ENCODE data around the gene WWOX.

Gene WWOX

DNA sequence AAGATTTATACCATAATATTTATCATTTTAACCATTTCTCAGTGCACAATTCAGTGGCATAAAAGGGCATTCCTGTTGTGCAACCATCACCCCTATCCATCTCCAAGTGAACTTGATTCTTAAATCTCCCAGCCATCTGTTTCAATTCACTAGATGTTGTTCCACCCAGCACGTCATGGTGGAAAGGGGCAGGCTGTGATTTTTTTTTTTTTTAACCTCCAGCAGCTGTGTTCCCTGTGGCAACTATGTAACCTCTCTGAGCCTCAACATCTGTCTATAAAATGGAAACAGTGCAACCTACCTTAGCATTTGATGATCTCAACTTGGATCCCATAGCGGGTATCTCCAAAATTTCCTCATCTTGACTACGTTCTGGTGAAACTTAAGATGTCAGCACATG, 604.5 kb downstream of the WWOX start:
- Histone ChIP-seq H4K20me1 (ENCODE audit: insufficient read depth) (no peaks in the 10 kb centered on the region), H3K4me3 (IDR thresholded peaks at IDR 0.05; ENCODE audit: insufficient read depth, low read depth, low read length) (no peak overlapping the region)
- TF ChIP-seq, protein P1, sequence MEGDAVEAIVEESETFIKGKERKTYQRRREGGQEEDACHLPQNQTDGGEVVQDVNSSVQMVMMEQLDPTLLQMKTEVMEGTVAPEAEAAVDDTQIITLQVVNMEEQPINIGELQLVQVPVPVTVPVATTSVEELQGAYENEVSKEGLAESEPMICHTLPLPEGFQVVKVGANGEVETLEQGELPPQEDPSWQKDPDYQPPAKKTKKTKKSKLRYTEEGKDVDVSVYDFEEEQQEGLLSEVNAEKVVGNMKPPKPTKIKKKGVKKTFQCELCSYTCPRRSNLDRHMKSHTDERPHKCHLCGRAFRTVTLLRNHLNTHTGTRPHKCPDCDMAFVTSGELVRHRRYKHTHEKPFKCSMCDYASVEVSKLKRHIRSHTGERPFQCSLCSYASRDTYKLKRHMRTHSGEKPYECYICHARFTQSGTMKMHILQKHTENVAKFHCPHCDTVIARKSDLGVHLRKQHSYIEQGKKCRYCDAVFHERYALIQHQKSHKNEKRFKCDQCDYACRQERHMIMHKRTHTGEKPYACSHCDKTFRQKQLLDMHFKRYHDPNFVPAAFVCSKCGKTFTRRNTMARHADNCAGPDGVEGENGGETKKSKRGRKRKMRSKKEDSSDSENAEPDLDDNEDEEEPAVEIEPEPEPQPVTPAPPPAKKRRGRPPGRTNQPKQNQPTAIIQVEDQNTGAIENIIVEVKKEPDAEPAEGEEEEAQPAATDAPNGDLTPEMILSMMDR (conservative IDR thresholded peaks at IDR 0.05; ENCODE audit: low read depth, low read length) = no peak

DNA sequence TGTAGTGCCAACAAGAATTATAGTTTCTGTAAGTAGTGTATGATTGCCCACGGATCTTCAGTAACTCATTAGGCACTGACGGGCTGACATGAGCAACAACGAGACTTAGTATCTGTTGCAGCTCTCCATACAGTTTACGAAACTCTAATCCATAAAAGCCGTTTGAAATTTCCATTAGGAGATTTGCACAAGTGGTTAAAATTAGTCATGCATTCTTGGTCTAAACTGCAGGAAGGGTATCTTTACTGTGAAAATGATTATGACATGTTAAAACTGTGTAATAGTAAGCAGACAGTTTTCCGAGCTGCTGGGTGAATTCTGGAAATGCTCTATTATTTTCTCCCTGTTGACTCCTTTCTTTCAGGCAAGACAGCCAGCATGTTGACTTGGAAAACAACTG, 605.0 kb downstream of the WWOX start:
- Histone ChIP-seq H4K20me1 (ENCODE audit: insufficient read depth) (no peaks in the 10 kb centered on the region), H3K36me3 (ENCODE audit: insufficient read depth) (no peaks in the 10 kb centered on the region), H3K4me1 (ENCODE audit: low read depth, poor library complexity, severe bottlenecking) (no peaks in the 10 kb centered on the region), H3K4me2 (no peak overlapping the region), H3K27me3 (ENCODE audit: insufficient read depth, low read depth) (no peaks in the 10 kb centered on the region), H2AFZ (ENCODE audit: low read depth) (no peak overlapping the region), H3K79me2 (ENCODE audit: insufficient read depth, low read depth) (no peaks in the 10 kb centered on the region), H3K9ac (no peak overlapping the region), H3K4me3 (IDR thresholded peaks at IDR 0.05; ENCODE audit: insufficient read depth, low read depth, low read length) (no peak overlapping the region), H3K27ac (no peak overlapping the region)
- TF ChIP-seq, protein P1 (conservative IDR thresholded peaks at IDR 0.05; ENCODE audit: low read depth, low read length) = no peak

More for the DNA sequence above, 604.5 kb downstream of the WWOX start:
- Histone ChIP-seq H2AFZ (ENCODE audit: low read depth) (no peak overlapping the region), H3K9ac (no peak overlapping the region), H3K4me1 (ENCODE audit: low read depth, poor library complexity, severe bottlenecking) (no peaks in the 10 kb centered on the region), H3K79me2 (ENCODE audit: insufficient read depth, low read depth) (no peaks in the 10 kb centered on the region), H3K4me2 (no peak overlapping the region), H3K36me3 (ENCODE audit: insufficient read depth) (no peaks in the 10 kb centered on the region), H3K27me3 (ENCODE audit: insufficient read depth, low read depth) (no peaks in the 10 kb centered on the region), H3K27ac (no peak overlapping the region)

DNA sequence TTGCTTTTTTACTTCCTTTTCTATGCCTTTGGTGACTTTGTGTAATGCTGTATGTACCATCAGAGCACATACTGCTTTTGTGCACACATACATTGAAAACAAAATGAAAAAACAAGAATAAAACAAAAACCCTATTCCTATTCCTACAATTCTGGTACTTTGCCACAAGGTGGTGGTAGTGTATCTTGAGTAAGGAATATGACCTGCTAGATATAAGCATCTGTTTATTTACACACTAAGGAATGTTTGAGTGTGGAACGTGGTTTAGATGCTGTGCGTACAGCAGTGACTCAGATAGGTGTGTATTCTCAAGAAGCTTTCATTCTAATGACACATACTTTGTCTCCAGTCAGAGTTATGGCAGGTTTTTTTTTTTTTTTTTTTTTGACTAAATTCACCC, 606.2 kb downstream of the WWOX start:
- no peak overlapping the region for H2AFZ ChIP-seq (ENCODE audit: low read depth)
- H3K27ac ChIP-seq = no peak overlapping the region
- H3K4me3 ChIP-seq (IDR thresholded peaks at IDR 0.05; ENCODE audit: insufficient read depth, low read depth, low read length) = no peak overlapping the region
- no peak overlapping the region for H3K4me2 ChIP-seq
- H4K20me1 ChIP-seq (ENCODE audit: insufficient read depth) = no peaks in the 10 kb centered on the region
- H3K9ac ChIP-seq = no peak overlapping the region
- H3K36me3 ChIP-seq (ENCODE audit: insufficient read depth) = no peaks in the 10 kb centered on the region
- no peaks in the 10 kb centered on the region for H3K4me1 ChIP-seq (ENCODE audit: low read depth, poor library complexity, severe bottlenecking)
- no peaks in the 10 kb centered on the region for H3K79me2 ChIP-seq (ENCODE audit: insufficient read depth, low read depth)
- TF ChIP-seq, protein P1 (conservative IDR thresholded peaks at IDR 0.05; ENCODE audit: low read depth, low read length) = peak; percentile 53
- H3K27me3 ChIP-seq (ENCODE audit: insufficient read depth, low read depth) = no peaks in the 10 kb centered on the region

DNA sequence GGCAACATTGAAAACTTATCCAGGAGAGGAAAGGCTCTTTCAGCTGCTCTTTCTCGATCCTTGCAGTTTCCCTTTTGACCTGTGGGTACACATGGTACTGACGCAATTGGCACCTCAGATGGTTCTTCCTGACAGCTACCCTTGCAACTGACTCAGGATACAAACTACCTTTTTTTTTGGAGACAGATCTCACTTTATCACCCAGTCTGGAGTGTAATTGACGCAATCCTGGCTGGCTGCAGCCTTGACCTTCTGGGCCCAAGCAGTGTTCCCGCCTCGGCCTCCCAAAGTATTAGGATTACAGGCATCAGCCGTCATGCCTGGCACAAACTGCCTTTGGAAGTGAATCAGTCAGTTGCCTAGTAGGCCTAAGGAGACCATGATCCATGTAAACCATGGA, 607.2 kb downstream of the WWOX start:
- no peaks in the 10 kb centered on the region for H3K27me3 ChIP-seq (ENCODE audit: insufficient read depth, low read depth)
- H3K4me1 ChIP-seq (ENCODE audit: low read depth, poor library complexity, severe bottlenecking) = no peaks in the 10 kb centered on the region
- no peaks in the 10 kb centered on the region for H3K79me2 ChIP-seq (ENCODE audit: insufficient read depth, low read depth)
- H2AFZ ChIP-seq (ENCODE audit: low read depth) = no peak overlapping the region
- H3K4me3 ChIP-seq (IDR thresholded peaks at IDR 0.05; ENCODE audit: insufficient read depth, low read depth, low read length) = no peak overlapping the region
- H4K20me1 ChIP-seq (ENCODE audit: insufficient read depth) = no peaks in the 10 kb centered on the region
- no peak overlapping the region for H3K4me2 ChIP-seq
- H3K27ac ChIP-seq = no peak overlapping the region
- no peak overlapping the region for H3K9ac ChIP-seq
- TF ChIP-seq, protein P1 (conservative IDR thresholded peaks at IDR 0.05; ENCODE audit: low read depth, low read length) = no peak
- no peaks in the 10 kb centered on the region for H3K36me3 ChIP-seq (ENCODE audit: insufficient read depth)

All from KMS-11 (cell line).